Stimulated activated CD8-positive, alpha-beta memory T cell treated with anti-CD3 and anti-CD28 coated beads, Interleukin-4, amount 100 ng/mL, for 24 hours (primary cell): ENCODE results near the gene ORMDL2.
"Not testable (repeated sequence)": the region's sequence is repeated elsewhere in the genome, so short reads cannot be mapped to it uniquely, and the experiment has no call there.

Experiments used
- DNase-seq: peaks from one replicate; pipeline ENCODE4 v3.0.0-alpha.2; 2020; ENCODE audit warnings: low read depth

ORMDL2 gene

GRCh38 chr12:55829967-55830600, 12.2 kb downstream of the ORMDL2 start:
- peak; percentile 33 for DNase-seq

- peak; percentile 43 for DNase-seq
Measured at GRCh38 chr12:55830601-55831446, 13.0 kb downstream of the ORMDL2 start.

- no peak for DNase-seq
Measured at GRCh38 chr12:55831447-55831815, 13.6 kb downstream of the ORMDL2 start.

- no peak for DNase-seq
Measured at GRCh38 chr12:55833056-55833455, 15.2 kb downstream of the ORMDL2 start.

GRCh38 chr12:55834400-55834799, 16.6 kb downstream of the ORMDL2 start:
- not testable (repeated sequence) for DNase-seq

- no peak for DNase-seq
Measured at GRCh38 chr12:55838361-55838760, 20.5 kb downstream of the ORMDL2 start.

- no peak for DNase-seq
Measured at GRCh38 chr12:55839345-55840140, 21.7 kb downstream of the ORMDL2 start.

- DNase-seq, result no peak
Measured at GRCh38 chr12:55840581-55841351, 22.9 kb downstream of the ORMDL2 start.

- DNase-seq, result no peak
Measured at GRCh38 chr12:55842681-55843429, 25.0 kb downstream of the ORMDL2 start, which contains the start of gene MMP19. MMP19 (minus strand) TSS chr12:55842936; CDS start chr12:55842830, 106 bp downstream.

- DNase-seq, result no peak
Measured at GRCh38 chr12:55843431-55843830, 25.6 kb downstream of the ORMDL2 start.

GRCh38 chr12:55844961-55845360, 27.1 kb downstream of the ORMDL2 start:
- no peak for DNase-seq

GRCh38 chr12:55845361-55845760, 27.5 kb downstream of the ORMDL2 start:
- DNase-seq, result no peak

- no peak for DNase-seq
Measured at GRCh38 chr12:55845785-55846496, 28.1 kb downstream of the ORMDL2 start.

- DNase-seq, result no peak
Measured at GRCh38 chr12:55847033-55847432, 29.2 kb downstream of the ORMDL2 start.

- no peak for DNase-seq
Measured at GRCh38 chr12:55847603-55848291, 29.9 kb downstream of the ORMDL2 start.

- DNase-seq, result no peak
Measured at GRCh38 chr12:55849616-55850343, 31.9 kb downstream of the ORMDL2 start.

GRCh38 chr12:55850401-55850800, 32.6 kb downstream of the ORMDL2 start:
- DNase-seq, result no peak

- DNase-seq, result no peak
Measured at GRCh38 chr12:55850893-55851292, 33.1 kb downstream of the ORMDL2 start.

- DNase-seq, result no peak
Measured at GRCh38 chr12:55852740-55853139, 34.9 kb downstream of the ORMDL2 start.
